ENCODE results near the gene ASPG. TPM values are rescaled to one million over a fixed set of nuclear protein-coding genes. Genes with fewer than 3 reads are reported as not detected.
A peak's percentile ranks its signal among the peaks of the same experiment; 100 is the strongest.

ASPG gene
- total RNA-seq, 1 experiment from 2014 or later: not detected

DNA sequence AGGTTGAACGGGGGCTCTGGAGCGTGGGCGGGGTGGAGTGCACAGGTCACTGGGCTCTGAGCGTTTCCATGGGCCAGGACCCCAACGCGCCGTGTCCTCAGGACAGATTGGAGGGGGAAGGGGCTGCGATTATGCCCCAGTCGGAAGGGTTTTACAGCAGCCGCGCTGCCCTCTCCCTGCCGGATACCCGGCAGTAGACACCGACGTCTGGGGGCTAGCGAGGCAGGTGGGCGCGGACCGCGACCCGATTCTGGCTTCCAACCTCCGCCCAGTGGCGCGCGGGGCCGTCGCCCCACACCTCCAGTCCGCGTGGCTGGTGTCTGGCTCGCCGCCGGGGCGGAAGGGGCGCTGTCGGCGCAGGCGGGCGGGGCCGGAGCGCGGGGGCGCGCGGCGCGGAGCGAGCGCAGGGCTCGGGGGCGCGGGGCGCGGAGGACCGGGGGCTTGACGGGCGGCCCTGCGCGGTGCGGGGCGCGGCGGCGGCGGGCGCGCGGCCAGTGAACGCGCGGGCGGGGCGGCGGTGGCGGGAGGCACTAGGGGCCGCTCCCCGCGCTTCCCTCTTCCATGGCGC lies 50.5 kb downstream of the ASPG start:
- no peak for DNase-seq (ENCODE audit: low spot score)

DNA sequence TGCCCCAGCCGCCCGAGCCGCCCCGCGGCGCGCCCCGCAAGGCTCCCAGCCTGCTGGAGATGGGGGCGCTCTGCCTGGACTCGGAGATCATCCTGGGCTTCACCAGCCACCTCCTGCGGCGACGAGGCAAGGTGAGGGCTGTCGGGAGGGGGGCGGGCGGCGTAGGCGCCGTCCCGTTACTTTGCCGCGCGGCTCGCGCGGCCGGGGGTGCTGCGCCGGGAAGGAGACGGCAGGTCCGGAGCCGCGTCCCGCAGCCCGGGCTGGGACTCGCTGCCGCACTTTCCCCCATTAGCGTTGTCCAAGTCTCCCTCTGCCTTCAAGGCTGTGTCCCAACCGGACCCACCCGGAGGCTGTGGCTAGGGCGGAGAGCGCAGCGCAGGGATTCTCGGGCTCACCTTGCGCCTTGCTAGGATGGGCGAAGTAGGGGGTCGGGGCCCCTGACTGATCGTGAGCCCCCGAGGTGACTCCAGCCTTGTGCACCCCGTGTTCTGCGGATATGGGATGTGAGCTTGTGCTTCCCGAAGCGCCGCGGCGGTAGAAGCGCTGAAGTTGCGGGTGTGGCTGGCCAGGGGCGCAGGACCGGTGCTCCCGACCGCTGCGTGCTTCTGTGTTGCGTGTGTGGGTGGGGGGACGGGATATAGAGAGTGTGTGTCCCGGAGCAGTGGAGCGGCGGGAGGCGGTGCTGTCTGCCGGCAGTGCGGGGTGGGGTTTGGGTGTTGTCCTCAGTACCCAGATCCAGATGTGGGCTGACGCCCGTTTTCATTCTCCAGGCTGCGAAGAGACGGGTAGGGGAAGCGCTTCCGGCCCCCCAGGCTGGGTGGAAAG lies 51.2 kb downstream of the ASPG start:
- no peak for DNase-seq (ENCODE audit: low spot score)

DNA sequence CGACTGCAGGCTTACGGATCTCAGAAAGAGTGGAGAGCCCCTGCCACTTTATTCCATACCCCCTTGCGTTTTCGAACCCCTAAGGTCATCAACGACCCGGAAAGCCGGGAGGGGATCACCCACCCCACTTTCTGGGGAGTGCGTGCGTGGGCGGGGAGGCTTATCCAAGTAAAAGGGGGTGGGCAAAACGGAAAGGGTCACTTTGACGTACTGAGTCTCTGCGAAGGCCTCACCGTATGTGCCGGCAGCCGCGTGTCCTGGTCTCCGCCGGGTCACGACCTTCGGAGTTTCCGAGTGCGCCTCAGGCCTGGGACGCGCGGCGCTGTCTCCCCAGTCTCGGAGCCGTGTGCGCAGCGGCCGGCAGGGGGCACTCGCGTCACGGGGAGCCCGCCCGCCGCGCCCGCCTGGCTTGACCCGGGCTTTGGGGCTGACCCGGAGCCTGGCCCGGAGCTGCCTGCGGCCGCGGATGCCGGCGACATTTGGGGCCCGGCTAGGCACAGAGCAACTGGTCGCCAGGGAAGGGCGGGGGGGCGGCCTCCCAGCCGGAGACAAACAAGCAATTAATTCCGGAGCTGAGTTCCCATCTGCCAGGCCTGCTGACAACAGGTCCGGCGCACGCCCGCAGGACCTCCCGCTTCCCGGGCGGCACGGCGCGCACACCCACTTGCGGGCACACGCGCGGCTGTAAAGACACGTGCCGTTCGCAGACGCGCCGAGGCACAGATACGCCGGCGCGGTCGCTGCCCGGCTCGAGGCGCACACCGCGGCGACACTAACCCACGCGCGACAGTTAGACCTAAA lies 52.0 kb downstream of the ASPG start:
- DNase-seq (ENCODE audit: low spot score): peak; percentile 7

DNA sequence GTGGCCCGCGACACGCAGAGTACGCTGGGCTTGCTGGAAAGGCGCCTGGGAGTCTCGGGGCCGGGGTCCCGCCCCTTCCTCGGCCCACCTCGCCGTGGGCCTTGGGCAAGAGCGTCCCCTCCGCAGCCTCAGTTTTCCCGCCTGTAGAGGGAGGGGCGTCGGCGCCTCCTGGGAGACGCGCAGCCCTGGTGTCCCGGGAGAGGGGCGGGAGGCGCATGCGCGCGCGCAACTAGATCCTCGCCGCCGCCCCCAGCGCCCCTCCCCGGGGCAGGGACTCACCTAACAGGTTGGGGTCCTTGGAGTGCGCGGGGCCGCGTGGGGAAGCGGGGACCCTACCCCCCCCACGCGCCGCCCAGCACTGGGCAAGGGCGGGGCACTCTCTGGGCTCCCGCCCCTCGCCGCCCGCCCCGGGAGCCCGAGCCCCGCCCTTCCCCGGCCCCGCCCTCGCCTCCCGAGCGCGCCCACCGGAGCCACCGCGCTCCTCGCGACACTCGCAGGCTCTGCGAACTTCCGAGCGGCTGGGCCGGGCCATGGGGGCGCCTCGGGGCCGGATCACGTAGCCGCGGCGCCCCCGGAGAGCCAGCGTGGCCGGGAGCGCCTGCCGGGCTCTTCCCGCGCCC lies 52.7 kb downstream of the ASPG start, which contains the start of gene KIF26A:
Gene KIF26A, plus strand, starts transcription at position 490 of the 620 bp plus-strand sequence. CDS start 136 bp downstream, outside the sequence.
- DNase-seq (ENCODE audit: low spot score): peak; percentile 8

DNA sequence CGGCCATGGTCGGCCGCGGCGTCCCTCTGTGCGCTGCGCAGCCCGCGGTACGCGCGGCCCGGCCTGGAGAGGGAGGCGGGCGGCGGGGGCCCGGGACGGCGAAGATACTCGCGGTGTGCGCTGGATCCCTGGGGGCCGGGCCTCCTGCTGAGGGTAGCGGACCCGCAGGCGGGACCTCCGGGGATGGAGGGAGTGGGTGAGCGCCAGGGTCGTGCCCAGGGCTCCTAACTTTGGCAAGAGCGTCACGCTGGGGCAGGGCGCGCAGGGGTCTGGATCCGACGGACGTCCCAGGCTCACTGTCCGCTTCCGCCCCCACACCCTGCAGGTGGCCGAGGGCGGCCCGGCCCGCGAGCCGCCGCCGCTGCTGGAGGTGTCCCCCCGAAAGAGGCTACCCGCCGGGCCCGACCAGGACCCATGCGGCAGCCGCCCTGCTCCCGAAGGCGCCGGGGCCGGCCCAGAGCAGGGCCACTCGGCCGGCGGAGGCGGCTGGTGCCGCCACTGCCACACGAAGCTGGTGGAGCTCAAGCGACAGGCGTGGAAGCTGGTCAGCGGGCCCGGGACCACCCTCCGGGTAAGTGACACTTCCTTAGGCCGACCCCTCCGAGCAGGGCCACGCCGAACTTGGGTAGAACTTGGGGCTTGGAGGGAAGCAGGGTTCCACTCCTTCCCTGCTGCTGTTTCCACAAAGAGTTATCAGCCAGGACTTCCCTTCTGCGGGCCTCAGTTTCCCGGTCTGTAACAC lies 53.4 kb downstream of the ASPG start:
- DNase-seq (ENCODE audit: low spot score): no peak

DNA sequence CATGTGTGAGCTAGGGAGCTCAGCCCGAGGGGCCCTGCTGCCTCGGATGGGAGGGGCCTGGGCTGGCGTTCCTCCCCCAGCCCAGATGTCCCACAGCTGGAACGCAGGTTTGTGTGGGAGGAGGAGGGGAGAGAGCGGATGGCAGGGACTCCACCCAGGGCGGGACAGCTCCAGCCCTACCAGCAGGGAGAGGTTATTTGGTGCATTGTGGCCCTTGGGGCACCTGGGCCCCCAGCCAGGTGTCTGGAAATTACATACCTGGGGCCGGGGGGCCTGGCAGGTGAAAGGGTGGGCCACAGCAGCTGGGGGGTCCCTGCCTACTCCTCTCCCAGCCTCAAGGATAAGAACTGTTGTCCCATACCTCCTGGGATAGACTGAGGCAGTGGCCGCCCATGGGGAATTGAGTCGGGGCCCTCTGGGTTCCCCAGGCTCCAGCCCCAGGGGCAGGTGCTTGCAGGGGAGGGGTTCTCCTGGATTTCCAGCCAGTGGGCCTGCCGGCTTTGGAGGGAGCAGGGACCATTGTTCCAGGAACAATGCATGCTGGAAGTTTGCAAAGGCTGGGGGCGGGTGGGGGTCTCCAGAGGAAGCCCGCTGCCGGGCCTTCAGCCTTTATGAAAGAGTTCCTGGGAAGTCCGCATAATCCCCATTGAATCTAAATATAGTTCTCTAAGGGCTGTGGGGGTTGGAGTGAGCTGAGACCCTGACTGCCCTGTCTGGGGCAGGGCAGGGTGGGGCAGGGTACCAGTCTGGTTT lies 54.1 kb downstream of the ASPG start:
- no peak for DNase-seq (ENCODE audit: low spot score)

DNA sequence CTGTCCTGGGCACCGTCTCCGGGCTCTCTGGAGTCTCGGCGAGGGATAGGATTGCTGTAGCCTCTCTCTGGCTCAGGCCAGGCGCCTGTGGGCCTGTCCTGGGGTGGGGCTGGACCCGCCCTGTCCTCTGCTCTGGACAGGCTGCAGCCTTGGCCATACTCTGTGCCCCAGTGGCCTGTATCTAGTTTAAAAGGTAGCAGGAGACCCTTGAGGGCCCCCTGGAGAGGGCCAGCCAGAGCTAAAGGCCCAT lies 54.6 kb downstream of the ASPG start:
- DNase-seq (ENCODE audit: low spot score): no peak

DNA sequence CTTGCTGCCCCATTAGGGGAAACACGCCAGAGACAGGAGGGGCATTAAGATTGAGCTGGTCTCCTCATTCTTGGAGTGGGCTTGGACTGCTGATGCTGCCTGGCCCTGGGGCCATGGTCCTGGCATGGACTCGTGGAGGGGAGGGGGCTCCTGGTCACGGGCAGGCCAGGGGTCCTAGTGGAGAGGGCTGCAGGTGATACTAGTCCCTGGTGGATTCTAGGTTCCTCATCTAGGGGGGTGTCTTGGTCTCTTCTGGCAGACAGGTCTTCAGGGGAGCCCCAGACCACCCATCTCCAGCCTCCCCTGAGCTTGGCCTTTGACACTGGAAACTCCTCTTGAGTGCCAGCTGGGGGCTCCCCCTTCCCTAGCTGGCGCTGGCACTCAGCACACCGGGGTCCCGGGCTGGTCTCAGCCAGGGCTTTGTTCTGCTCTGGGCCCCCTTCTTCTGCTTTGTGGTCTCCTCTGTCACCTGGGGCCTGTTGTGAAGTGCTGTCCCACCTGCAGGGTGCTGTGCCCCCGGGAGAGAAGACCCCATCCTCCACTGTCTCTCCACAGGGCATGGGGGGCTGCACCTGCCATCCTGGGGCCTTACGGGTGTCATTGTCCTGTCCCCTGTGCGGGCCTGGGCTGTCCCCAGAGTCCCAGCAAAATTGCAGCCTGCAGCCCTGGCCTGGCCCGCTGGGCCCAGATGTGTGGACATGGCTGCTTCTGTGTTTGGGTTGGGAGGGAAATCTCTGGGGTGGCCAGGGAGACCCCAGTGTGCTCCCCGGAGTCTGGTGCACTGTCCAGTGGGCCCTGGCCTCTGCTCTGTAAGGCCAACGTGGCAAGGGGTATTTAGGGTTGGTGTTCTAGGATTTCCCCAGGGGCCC lies 55.2 kb downstream of the ASPG start:
- DNase-seq (ENCODE audit: low spot score): no peak

DNA sequence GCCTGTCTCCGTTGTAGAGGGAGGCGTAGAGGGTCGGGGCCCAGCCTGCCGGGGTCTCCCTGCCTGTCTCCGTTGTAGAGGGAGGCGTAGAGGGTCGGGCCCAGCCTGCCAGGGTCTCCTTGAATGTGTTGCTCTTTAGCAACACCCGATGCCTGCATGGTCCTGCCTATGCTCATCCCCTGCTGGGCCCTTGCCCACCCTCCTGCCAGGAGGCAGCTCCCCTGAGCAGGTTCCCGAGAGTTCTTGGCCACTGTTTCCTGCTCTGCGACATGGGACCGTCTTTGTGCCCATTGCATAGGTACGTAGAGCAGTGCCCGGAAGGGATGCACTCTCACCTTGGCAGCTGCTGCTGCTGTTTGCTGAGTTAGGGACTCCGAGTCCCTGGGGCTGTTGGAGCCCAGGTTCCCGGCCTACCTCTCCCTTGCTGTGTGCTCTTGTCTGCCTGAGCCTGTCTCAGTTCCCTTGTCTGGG lies 56.2 kb downstream of the ASPG start:
- no peak for DNase-seq (ENCODE audit: low spot score)

DNA sequence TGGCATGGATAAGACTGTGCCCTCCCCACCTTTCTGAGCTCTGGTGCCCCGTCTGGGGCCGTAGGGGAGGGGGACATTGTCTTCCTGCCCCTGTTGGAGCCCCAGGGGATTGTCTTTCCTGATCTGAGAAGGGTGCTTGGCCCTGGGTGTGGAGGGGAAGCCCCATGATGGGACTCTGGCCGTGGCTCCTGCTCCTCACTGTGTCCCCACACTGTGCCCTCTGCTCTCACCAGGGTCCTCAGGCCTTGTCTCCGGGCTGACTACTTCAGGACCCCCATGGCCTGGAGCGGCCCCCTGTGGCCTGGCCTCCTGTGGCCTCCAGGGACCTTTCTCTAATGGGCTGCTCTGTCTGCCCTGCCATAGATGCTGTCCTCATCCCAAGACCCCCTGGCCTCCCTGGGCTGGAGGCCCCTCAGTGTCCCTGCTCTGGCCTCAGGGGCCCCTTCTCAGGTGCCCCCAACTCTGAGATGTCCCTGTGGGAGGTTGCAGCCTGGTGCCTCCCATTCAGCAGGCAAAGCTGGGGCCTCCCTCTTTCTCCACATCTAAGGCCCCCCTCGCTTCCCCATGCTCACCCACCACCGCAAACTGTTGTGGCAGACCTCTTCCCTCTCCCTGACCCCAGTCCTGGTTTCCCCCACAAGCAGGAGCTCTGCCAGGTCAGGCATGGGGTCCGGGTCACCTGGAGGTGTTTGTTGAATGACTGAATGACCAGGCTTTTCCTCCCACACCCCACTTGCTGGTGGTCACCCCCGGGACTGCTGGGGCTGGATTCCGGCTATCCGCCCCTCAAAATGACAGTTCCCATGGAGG lies 56.8 kb downstream of the ASPG start:
- DNase-seq (ENCODE audit: low spot score): no peak

DNA sequence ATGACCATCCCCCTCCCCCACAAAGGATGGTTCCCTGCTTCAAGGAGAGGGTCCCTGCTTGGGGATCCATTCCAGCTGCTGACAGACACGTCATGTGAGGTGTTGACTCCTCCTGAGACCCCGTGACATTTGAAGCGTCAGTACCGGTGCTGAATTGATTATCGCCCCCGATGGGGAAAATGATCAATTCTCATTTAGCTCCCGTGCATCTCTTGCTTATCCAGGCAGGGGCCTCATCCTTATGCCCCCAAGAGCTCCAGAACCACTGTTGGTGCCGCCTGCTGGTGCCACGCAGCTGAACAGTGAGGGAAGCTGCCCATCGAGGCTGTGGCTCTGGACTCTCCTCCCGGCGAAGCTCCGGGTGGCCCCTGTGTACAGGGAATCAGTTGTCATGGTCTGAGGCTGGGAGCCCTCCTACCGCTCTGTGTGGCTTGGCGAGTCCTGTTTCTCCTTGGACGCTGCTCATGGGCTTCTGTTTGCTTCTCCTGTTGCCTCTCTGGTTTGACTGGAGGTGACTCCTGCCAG lies 57.5 kb downstream of the ASPG start:
- DNase-seq (ENCODE audit: low spot score): no peak

DNA sequence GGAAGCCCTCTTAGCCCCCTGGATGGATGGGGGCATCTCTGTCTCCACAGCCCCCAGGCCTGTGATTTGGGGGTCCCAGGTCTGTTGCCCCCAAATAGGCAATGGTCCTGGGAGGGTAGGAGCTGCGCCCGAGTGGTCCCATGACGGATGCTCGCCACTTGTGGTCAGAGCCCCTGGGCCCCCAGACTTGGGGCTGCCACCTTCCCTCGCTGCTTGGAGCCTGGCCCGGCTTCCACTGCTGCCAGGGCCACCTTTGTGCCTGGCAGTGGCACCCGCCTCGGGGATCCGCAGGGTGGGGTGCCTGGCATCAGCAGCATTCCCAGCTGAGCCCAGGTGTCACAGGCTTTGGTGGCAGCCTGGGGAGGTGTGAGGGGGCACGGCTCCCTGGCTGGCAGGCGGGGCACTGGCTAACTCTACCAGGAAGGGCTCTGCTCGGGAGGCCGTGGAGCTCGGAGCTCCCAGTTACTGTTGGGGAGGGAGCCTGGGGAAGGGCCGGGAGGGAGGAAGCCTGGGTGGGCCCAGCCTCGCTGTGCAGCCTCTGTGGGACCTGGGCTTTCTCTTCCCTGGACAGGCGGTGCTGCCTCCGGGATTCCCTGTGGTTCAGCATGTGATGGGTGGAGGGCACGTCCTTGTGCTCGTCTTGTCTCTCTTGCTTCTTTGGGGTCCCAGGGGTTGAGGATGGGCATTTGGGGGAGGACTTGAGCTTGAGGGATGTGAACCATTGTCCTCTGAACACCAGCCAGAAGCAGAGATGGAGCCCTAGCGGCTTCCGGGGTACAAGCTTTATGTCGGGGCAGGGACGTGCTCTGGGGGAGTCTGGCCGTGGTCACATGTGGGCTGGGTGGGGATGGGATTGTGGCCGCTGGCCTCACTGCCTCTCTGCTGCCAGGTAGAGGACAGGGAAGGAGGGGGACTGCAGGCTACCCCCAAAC lies 58.3 kb downstream of the ASPG start:
- no peak for DNase-seq (ENCODE audit: low spot score)

DNA sequence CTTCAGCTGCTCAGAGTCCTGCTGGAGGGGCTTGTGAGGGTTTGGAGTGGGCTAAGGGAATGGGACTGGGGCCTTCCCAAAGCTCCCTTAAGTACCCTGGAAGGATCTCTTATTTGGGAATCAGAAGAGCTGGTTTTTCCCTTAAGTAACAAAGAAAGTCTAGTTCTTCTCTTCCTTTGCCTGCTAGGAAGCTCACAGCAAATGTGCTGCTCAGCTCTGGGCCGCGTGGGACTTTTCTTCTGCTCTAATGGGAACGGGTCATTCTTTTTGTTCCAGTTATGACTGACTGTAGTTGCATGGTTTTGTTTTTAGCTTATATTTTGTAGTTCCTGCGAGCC lies 58.9 kb downstream of the ASPG start:
- DNase-seq (ENCODE audit: low spot score): no peak

DNA sequence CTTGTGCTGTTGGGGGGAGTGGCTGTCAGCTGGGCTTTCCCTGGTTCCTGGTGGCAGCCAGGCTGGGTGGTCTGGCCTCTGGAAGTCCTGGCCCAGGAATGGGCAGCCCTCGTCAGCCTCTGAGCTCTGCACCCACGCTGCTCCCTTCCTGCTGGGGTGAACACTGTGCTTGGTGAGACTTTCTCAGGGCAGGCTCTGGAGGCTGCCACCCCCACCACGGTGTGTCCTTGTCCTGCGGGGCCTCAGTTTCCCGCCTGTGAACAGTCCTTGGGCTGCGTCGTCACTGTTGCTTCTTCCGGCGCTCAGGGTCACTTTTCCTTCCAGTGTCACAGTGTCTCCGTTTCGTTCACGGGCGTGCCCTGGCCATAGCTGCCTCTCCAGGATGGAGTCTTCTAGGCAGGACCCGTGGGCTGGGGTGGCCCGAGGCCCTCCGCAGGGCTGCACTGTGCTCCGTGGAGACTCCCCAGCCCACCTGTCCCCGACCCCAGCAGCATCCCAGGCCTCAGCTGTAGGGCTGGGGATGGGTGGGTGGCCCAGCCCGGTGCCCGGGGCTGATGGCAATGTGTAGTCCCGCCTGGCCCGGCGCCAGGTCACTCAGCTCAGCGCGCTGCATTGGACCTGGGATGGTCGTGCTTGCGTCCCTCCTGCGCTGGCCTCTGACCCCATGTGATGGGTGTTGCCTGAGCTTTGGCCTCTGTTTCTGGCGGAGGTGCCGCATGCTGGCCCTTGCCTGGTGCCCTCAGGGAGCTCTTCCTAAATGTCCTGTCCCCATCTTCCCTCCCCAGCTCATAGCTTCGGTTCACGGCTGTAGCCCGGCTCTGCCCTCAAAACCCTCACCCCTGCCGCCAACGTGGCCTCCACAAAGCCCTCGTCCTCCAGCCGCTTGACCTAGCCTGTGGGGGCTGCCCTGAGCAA lies 59.7 kb downstream of the ASPG start:
- no peak for DNase-seq (ENCODE audit: low spot score)

DNA sequence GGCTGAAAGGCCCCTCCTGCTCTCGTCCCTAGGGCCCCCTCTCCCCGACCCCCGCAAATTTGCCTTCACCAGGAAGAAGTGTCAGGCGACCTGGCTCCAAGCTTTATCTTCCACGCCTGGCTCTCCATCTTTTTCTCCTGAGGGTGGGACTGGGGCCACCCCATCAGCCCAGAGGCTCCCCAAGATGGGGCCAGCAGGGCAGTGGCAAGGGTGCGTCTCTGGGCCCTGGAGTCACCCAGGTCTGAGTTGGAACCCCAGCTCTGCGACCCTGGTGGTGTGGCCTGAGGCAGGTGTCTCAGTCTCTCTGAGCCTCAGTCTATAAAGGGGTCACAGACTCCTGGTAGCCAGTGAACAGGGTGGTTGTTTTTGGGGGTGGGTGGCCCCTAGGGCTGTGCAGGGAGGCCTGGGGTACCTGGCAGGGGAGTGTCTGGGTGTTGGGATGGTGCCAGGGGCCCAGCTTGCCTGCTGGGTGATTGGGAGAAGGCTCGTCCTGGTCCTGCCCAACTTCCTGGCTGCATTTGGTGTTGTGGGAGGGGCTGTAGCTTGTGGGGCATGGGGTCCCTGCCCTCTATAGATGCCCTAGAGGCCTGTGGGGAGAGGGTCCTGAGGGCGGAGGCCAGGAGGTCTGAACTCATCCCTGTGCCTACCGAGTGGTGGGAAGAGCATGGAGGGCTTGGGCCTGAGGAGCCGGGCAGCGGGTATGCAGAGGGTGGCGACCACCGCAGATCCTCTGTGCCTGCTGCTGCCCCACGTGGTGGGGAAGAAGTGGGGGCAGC lies 60.5 kb downstream of the ASPG start:
- DNase-seq (ENCODE audit: low spot score): no peak

Data from A172 (cell line).